ENCODE results near the gene PPP2R3B. TPM values are rescaled to one million over a fixed set of nuclear protein-coding genes. Genes with fewer than 3 reads are reported as not detected.
"Not testable (repeated sequence)": the region's sequence is repeated elsewhere in the genome, so short reads cannot be mapped to it uniquely, and the experiment has no call there.

PPP2R3B gene
- polyA plus RNA-seq, 1 donor from 2014 or later = 41.7 TPM

DNA sequence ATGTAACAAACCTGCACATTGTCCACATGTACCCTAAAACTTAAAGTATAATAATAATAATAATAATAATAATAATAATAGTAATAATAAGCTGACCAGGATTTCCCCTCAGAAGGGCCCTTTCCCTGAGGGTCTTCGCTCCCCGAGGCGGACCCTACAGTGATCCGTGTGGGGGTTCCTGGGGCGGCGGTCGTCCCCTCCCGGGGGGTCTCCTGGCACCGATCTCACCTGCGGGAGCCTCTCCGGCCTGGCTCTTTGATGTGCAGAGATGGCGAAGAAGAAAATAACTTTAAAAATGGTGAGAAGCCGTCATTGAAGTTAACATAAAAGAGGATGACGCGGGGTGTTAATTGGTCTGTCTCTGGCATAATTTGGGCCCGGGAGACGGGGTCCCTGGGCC, 48.2 kb upstream of the PPP2R3B start:
- no peak for TF ChIP-seq EP300 (conservative IDR thresholded peaks at IDR 0.05; ENCODE audit: poor library complexity, severe bottlenecking)
- no peak for TF ChIP-seq TAF1 (IDR thresholded peaks at IDR 0.05; ENCODE audit: low read depth)
- TF ChIP-seq POLR2AphosphoS5 (IDR thresholded peaks at IDR 0.05) = no peak
- no peak for TF ChIP-seq MXI1 (conservative IDR thresholded peaks at IDR 0.05; ENCODE audit: poor library complexity, severe bottlenecking)
- TF ChIP-seq, protein P1, sequence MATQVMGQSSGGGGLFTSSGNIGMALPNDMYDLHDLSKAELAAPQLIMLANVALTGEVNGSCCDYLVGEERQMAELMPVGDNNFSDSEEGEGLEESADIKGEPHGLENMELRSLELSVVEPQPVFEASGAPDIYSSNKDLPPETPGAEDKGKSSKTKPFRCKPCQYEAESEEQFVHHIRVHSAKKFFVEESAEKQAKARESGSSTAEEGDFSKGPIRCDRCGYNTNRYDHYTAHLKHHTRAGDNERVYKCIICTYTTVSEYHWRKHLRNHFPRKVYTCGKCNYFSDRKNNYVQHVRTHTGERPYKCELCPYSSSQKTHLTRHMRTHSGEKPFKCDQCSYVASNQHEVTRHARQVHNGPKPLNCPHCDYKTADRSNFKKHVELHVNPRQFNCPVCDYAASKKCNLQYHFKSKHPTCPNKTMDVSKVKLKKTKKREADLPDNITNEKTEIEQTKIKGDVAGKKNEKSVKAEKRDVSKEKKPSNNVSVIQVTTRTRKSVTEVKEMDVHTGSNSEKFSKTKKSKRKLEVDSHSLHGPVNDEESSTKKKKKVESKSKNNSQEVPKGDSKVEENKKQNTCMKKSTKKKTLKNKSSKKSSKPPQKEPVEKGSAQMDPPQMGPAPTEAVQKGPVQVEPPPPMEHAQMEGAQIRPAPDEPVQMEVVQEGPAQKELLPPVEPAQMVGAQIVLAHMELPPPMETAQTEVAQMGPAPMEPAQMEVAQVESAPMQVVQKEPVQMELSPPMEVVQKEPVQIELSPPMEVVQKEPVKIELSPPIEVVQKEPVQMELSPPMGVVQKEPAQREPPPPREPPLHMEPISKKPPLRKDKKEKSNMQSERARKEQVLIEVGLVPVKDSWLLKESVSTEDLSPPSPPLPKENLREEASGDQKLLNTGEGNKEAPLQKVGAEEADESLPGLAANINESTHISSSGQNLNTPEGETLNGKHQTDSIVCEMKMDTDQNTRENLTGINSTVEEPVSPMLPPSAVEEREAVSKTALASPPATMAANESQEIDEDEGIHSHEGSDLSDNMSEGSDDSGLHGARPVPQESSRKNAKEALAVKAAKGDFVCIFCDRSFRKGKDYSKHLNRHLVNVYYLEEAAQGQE (IDR thresholded peaks at IDR 0.05; ENCODE audit: borderline replicate concordance) = no peak
- TF ChIP-seq, protein P2, sequence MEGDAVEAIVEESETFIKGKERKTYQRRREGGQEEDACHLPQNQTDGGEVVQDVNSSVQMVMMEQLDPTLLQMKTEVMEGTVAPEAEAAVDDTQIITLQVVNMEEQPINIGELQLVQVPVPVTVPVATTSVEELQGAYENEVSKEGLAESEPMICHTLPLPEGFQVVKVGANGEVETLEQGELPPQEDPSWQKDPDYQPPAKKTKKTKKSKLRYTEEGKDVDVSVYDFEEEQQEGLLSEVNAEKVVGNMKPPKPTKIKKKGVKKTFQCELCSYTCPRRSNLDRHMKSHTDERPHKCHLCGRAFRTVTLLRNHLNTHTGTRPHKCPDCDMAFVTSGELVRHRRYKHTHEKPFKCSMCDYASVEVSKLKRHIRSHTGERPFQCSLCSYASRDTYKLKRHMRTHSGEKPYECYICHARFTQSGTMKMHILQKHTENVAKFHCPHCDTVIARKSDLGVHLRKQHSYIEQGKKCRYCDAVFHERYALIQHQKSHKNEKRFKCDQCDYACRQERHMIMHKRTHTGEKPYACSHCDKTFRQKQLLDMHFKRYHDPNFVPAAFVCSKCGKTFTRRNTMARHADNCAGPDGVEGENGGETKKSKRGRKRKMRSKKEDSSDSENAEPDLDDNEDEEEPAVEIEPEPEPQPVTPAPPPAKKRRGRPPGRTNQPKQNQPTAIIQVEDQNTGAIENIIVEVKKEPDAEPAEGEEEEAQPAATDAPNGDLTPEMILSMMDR (IDR thresholded peaks at IDR 0.05; ENCODE audit: poor library complexity, severe bottlenecking) = no peak
- TF ChIP-seq RAD21 (conservative IDR thresholded peaks at IDR 0.05) = no peak
- TF ChIP-seq SMC3 (conservative IDR thresholded peaks at IDR 0.05; ENCODE audit: poor library complexity) = no peak
- TF ChIP-seq EZH2 (IDR thresholded peaks at IDR 0.05; ENCODE audit: borderline replicate concordance, insufficient read depth, low read length, poor library complexity, severe bottlenecking) = no peak
- no peaks in the 10 kb centered on the region for H3K27me3 ChIP-seq (ENCODE audit: insufficient read depth, low read depth, low read length)
- no peaks in the 10 kb centered on the region for H3K79me2 ChIP-seq (replicated peaks; ENCODE audit: insufficient read depth, low read length)
- no peaks in the 10 kb centered on the region for H3K36me3 ChIP-seq (ENCODE audit: insufficient read depth, low read length)
- H3F3A ChIP-seq (ENCODE audit: insufficient read depth, low read length, poor library complexity, severe bottlenecking) = no peaks in the 10 kb centered on the region
- H3K9ac ChIP-seq (ENCODE audit: low read length) = no peak overlapping the region
- no peak overlapping the region for H3K4me2 ChIP-seq (ENCODE audit: low read length)
- no peaks in the 10 kb centered on the region for H3K9me2 ChIP-seq (ENCODE audit: insufficient read depth, low read length)
- no peak overlapping the region for H3K27ac ChIP-seq (ENCODE audit: low read length)
- H3K9me3 ChIP-seq (ENCODE audit: low read length) = no peaks in the 10 kb centered on the region
- H2AFZ ChIP-seq (ENCODE audit: low read depth, low read length) = no peak overlapping the region
- H4K20me1 ChIP-seq (ENCODE audit: insufficient read depth) = no peaks in the 10 kb centered on the region
- H3K4me3 ChIP-seq (ENCODE audit: low read length) = no peak overlapping the region

DNA sequence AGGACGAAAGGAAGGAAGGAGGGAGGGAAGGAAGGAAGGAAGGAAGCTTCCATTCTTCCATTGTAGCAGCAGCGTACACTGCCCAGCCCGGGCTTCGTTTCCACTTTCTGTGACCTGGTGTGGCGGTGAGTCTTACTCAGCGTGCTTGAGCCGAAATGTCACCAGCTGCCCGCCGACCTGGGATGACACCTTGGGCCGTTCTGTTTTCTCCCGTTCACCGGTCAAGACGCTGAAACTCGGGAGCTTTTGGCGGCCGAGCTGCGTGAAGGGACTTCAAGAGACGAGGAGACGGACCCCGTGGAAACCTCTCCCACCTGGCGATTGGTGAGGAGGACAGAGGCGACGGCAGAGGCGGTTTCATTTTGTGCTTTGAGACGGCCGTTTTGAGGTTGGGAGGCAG, 47.1 kb upstream of the PPP2R3B start:
- Histone ChIP-seq H4K20me1 (ENCODE audit: insufficient read depth) (no peaks in the 10 kb centered on the region), H3K9me2 (ENCODE audit: insufficient read depth, low read length) (no peaks in the 10 kb centered on the region), H3K9me3 (ENCODE audit: low read length) (no peaks in the 10 kb centered on the region), H3K36me3 (ENCODE audit: insufficient read depth, low read length) (no peaks in the 10 kb centered on the region), H3K27me3 (ENCODE audit: insufficient read depth, low read depth, low read length) (no peaks in the 10 kb centered on the region), H3F3A (ENCODE audit: insufficient read depth, low read length, poor library complexity, severe bottlenecking) (no peaks in the 10 kb centered on the region), H3K4me2 (ENCODE audit: low read length) (no peak overlapping the region), H3K27ac (ENCODE audit: low read length) (no peak overlapping the region), H3K9ac (ENCODE audit: low read length) (no peak overlapping the region), H3K4me3 (ENCODE audit: low read length) (no peak overlapping the region), H3K79me2 (replicated peaks; ENCODE audit: insufficient read depth, low read length) (no peaks in the 10 kb centered on the region), H2AFZ (ENCODE audit: low read depth, low read length) (no peak overlapping the region)
- TF ChIP-seq TAF1 (IDR thresholded peaks at IDR 0.05; ENCODE audit: low read depth) (no peak), RAD21 (conservative IDR thresholded peaks at IDR 0.05) (no peak), EP300 (conservative IDR thresholded peaks at IDR 0.05; ENCODE audit: poor library complexity, severe bottlenecking) (no peak), POLR2AphosphoS5 (IDR thresholded peaks at IDR 0.05) (no peak), MXI1 (conservative IDR thresholded peaks at IDR 0.05; ENCODE audit: poor library complexity, severe bottlenecking) (no peak), SMC3 (conservative IDR thresholded peaks at IDR 0.05; ENCODE audit: poor library complexity) (no peak), EZH2 (IDR thresholded peaks at IDR 0.05; ENCODE audit: borderline replicate concordance, insufficient read depth, low read length, poor library complexity, severe bottlenecking) (no peak)
- TF ChIP-seq, protein P2 (IDR thresholded peaks at IDR 0.05; ENCODE audit: poor library complexity, severe bottlenecking) = no peak
- TF ChIP-seq, protein P1 (IDR thresholded peaks at IDR 0.05; ENCODE audit: borderline replicate concordance) = no peak

DNA sequence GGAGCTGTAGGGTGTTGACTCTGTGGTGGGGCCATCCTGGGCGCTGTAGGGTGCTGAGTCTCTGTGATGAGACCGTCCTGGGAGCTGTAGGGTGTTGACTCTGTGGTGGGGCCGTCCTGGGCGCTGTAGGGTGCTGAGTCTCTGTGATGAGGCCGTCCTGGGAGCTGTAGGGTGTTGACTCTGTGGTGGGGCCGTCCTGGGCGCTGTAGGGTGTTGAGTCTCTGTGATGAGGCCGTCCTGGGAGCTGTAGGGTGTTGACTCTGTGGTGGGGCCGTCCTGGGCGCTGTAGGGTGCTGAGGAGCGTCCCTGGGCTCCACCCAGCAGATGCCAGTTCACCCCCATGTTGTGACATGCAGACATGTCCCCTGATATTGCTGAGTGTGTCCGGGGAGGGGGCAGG, 46.0 kb upstream of the PPP2R3B start:
- not testable (repeated sequence) for H3K27ac ChIP-seq (ENCODE audit: low read length); H2AFZ ChIP-seq (ENCODE audit: low read depth, low read length); H3K36me3 ChIP-seq (ENCODE audit: insufficient read depth, low read length); H3K4me3 ChIP-seq (ENCODE audit: low read length); H3K27me3 ChIP-seq (ENCODE audit: insufficient read depth, low read depth, low read length); H3K4me2 ChIP-seq (ENCODE audit: low read length); H3F3A ChIP-seq (ENCODE audit: insufficient read depth, low read length, poor library complexity, severe bottlenecking); H3K9me2 ChIP-seq (ENCODE audit: insufficient read depth, low read length); H3K9me3 ChIP-seq (ENCODE audit: low read length); H3K9ac ChIP-seq (ENCODE audit: low read length); H4K20me1 ChIP-seq (ENCODE audit: insufficient read depth); H3K79me2 ChIP-seq (replicated peaks; ENCODE audit: insufficient read depth, low read length)

Measured in neural cell (in vitro differentiated cells).